WERI-Rb-1 (cell line): ENCODE data around the gene MAP3K2.

Experiments used
- DNase-seq: peaks from one replicate; pipeline ENCODE4 v3.0.0-alpha.2; 2020
- H3K27ac ChIP-seq: fragments of 250-450 bp; sonication (Bioruptor Pico); 2 replicates; pipeline ENCODE4 v1.5.1; 2020; ENCODE audit warnings: mild to moderate bottlenecking, moderate library complexity
- H3K27me3 ChIP-seq: fragments of 250-450 bp; sonication (Bioruptor Pico); 2 replicates; pipeline ENCODE4 v1.5.1; 2021; ENCODE audit warnings: mild to moderate bottlenecking, low read depth, moderate library complexity; ENCODE audit not compliant: insufficient read depth, severe bottlenecking
- H3K36me3 ChIP-seq: fragments of 250-450 bp; sonication (Bioruptor Pico); 2 replicates; pipeline ENCODE4 v1.5.1; 2020; ENCODE audit warnings: mild to moderate bottlenecking, moderate library complexity
- H3K4me3 ChIP-seq: 2 replicates; pipeline ENCODE4 v1.5.1; 2011; ENCODE audit warnings: low read depth, mild to moderate bottlenecking, control low read depth, low read length
- H3K9me3 ChIP-seq: fragments of 250-450 bp; sonication (Bioruptor Pico); 2 replicates; pipeline ENCODE4 v1.5.1; 2021; ENCODE audit warnings: mild to moderate bottlenecking, moderate library complexity; ENCODE audit not compliant: severe bottlenecking
- CTCF ChIP-seq: IDR thresholded peaks from 2 replicates; pipeline ENCODE4 v1.5.1; 2011; ENCODE audit warnings: low read depth, mild to moderate bottlenecking, control low read depth, inconsistent platforms, low read length

MAP3K2 gene

DNA sequence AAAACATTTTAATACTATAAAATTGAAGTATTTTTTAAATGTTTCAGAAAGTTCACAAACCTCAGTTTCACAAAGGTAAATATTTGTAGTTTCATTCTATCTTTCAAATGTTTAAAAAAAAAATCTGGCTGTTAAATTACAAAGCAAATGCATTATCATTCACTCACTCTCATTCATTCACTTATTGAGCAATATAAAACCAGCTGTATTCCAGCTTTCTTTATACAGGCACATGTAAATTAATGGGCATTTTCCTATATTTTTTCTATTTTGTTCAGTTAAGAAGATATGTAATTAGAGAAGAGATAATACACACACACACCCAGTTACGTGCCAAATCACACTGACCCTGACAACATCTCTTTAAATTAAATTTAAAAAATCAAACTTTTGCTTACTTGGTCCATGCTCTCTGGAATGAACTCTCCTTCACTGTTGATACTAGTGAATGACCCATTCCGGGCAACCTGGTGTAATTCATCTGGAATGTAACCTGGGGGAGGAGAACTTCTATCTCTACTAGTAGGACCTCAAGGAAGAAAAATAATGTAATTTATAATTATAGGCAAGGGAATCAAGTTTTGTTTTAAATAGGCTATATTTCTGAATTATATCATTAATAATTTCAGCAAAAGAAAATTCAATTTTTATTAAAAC, 61.4 kb downstream of the MAP3K2 start:
- Histone ChIP-seq H3K27ac (no peak overlapping the region), H3K9me3 (no peaks in the 10 kb centered on the region), H3K36me3 (peaks cover 26% of the 10 kb centered on the region), H3K27me3 (no peaks in the 10 kb centered on the region), H3K4me3 (no peak overlapping the region)
- DNase-seq = no peak
- TF ChIP-seq CTCF = no peak

DNA sequence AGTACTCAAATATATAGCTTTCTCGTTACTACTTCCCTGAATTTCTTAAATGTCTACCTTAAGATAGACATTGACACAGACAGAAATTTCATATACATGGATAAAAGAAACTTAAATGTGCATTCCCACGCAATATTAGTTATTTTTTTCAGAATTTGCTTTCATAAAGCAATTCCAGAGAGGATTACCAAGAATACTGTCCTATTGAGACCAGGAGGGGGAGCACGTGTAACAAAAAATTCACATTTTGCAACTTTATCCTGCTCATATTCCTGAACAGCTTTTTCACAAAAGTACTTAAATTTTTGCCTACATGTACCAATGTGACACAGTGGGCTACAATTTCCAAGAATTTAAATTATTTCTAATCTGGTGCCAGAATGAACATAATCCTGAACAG, 63.1 kb downstream of the MAP3K2 start:
- H3K27me3 ChIP-seq = no peaks in the 10 kb centered on the region
- H3K36me3 ChIP-seq = peaks cover 39% of the 10 kb centered on the region
- no peak overlapping the region for H3K4me3 ChIP-seq
- DNase-seq = no peak
- H3K9me3 ChIP-seq = no peaks in the 10 kb centered on the region
- TF ChIP-seq CTCF = peak; percentile 32
- H3K27ac ChIP-seq = no peak overlapping the region

- DNase-seq = no peak
- H3K9me3 ChIP-seq = no peaks in the 10 kb centered on the region
- H3K4me3 ChIP-seq = no peak overlapping the region
- TF ChIP-seq CTCF = no peak
- H3K36me3 ChIP-seq = peaks cover 41% of the 10 kb centered on the region
- no peaks in the 10 kb centered on the region for H3K27me3 ChIP-seq
- H3K27ac ChIP-seq = no peak overlapping the region
Measured at GRCh38 chr2:127321303-127321702, 66.5 kb downstream of the MAP3K2 start.

- TF ChIP-seq CTCF = no peak
- Histone ChIP-seq H3K36me3 (peaks cover 45% of the 10 kb centered on the region), H3K4me3 (no peak overlapping the region), H3K9me3 (no peaks in the 10 kb centered on the region), H3K27me3 (no peaks in the 10 kb centered on the region), H3K27ac (no peak overlapping the region)
- no peak for DNase-seq
Measured at GRCh38 chr2:127320586-127321275, 67.0 kb downstream of the MAP3K2 start.

DNA sequence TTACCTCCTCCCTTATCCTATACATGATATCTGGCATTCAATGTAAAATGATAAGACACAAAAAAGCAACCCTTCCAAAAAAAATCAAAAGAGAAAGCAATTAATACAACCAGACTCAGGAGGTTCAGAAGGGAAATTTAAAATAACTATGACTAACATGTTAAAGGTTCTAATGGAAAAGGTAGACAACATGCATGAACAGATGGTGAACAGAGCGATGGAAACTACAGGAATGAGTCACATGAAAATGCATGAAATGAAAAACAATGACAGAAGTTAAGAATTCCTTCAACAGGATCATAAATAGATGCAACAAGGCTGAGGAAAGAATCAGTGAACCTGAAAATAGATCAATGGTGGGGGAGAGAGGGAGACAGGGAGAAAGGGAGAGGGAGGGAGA, 67.7 kb downstream of the MAP3K2 start:
- no peak overlapping the region for H3K4me3 ChIP-seq
- TF ChIP-seq CTCF = no peak
- no peaks in the 10 kb centered on the region for H3K9me3 ChIP-seq
- H3K27me3 ChIP-seq = no peaks in the 10 kb centered on the region
- no peak overlapping the region for H3K27ac ChIP-seq
- H3K36me3 ChIP-seq = peaks cover 50% of the 10 kb centered on the region
- DNase-seq = no peak
